ENCODE measurements around the gene CD44.
"Not testable (repeated sequence)": the region's sequence is repeated elsewhere in the genome, so short reads cannot be mapped to it uniquely, and the experiment has no call there.

CD44 gene

DNA sequence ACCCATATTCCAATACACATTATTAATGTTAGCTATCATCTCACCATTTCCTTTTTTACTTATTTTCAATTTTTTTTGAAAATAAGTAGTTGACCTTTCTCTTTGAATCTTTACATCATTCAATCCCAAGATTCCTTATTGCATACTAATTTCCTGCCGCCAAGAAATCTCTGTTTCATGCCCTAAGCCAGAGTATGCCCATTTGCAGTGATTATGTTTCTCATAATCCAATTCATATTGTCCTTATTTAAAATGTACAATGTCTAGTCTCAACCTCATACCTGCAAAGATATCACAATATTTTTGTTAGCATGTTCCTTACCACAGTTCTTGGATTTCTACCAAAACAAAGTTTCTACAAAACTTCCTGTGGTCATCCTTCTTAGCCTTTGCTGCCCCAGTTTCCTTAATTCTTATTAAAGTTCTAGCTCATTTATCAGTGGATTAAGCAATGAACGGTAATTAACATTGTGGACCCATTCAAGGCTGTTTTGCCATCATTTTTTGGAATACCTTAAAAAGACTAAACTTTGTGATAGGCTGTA is 75.3 kb downstream of the CD44 start:
- no peak for DNase-seq (ENCODE audit: low read depth)

GRCh38 chr11:35214792-35215193 is 75.8 kb downstream of the CD44 start:
- peak; percentile 97 for DNase-seq (ENCODE audit: low read depth)

- DNase-seq (ENCODE audit: low read depth): peak; percentile 33
These were observed 77.0 kb downstream of the CD44 start for GRCh38 chr11:35215945-35216344.

- no peak for DNase-seq (ENCODE audit: low read depth)
These were observed 78.1 kb downstream of the CD44 start for GRCh38 chr11:35216962-35217678.

- DNase-seq (ENCODE audit: low read depth): peak; percentile 70
These were observed 80.0 kb downstream of the CD44 start for GRCh38 chr11:35218956-35219355.

DNA sequence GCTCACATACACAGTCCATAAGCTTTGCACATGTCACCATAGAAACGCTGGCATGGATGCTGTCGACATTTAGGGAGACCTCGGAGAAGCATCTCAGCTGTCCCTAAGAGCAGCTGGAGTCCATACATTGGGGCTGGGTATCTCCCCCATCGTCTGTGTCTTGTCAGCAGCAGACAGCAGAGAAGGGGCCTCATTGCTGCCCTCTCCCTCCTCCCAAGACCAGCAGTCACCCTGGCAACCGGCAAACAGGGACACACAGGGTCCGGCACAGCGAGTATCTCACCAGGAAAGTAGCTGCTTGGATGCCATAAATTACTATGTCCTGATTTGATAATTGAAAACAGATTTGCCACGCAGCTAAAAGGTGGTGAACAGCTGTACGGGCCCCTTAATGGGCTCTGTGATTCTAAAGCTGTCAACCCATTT is 84.4 kb downstream of the CD44 start:
- peak; percentile 78 for DNase-seq (ENCODE audit: low read depth)

- no peak for DNase-seq (ENCODE audit: low read depth)
These were observed 85.0 kb downstream of the CD44 start for GRCh38 chr11:35223991-35224390.

DNA sequence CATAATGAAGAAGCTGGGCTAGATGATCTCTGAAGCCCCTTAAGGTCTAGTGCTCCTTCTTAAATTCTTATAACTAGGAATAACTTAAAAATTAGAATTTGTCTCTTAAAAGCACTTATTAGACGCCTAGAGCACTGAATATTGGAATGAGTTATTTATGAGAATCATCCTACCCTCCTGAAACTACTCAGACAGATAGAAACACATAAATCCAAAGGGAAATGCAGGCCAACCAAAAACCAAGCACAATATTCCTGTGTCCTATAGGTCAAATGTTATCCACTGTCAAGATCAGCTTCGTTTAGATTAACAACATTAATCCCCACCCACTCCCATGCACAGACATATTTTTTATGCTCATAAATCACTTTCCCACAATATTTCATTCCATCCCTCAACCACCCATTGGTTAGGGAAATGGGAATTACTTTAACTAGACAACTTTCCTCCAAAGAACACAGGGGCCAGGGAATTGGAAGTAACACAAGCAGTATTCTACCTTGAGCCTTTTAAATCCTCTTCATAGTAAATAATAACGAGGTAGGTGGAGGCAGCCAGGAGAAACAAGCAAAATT is 87.1 kb downstream of the CD44 start:
- no peak for DNase-seq (ENCODE audit: low read depth)

GRCh38 chr11:35226756-35227155 is 87.8 kb downstream of the CD44 start:
- not testable (repeated sequence) for DNase-seq (ENCODE audit: low read depth)

GRCh38 chr11:35227576-35228327 is 88.8 kb downstream of the CD44 start:
- DNase-seq (ENCODE audit: low read depth): peak; percentile 39

- no peak for DNase-seq (ENCODE audit: low read depth)
These were observed 89.4 kb downstream of the CD44 start for GRCh38 chr11:35228328-35228725.

GRCh38 chr11:35230388-35230787 is 91.4 kb downstream of the CD44 start:
- no peak for DNase-seq (ENCODE audit: low read depth)

DNA sequence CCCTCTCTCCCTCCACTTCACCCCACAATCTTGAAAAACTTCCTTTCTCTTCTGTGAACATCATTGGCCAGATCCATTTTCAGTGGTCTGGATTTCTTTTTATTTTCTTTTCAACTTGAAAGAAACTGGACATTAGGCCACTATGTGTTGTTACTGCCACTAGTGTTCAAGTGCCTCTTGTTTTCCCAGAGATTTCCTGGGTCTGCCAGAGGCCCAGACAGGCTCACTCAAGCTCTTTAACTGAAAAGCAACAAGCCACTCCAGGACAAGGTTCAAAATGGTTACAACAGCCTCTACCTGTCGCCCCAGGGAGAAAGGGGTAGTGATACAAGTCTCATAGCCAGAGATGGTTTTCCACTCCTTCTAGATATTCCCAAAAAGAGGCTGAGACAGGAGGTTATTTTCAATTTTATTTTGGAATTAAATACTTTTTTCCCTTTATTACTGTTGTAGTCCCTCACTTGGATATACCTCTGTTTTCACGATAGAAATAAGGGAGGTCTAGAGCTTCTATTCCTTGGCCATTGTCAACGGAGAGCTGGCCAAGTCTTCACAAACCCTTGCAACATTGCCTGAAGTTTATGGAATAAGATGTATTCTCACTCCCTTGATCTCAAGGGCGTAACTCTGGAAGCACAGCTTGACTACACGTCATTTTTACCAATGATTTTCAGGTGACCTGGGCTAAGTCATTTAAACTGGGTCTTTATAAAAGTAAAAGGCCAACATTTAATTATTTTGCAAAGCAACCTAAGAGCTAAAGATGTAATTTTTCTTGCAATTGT is 92.3 kb downstream of the CD44 start:
- DNase-seq (ENCODE audit: low read depth): no peak

DNA sequence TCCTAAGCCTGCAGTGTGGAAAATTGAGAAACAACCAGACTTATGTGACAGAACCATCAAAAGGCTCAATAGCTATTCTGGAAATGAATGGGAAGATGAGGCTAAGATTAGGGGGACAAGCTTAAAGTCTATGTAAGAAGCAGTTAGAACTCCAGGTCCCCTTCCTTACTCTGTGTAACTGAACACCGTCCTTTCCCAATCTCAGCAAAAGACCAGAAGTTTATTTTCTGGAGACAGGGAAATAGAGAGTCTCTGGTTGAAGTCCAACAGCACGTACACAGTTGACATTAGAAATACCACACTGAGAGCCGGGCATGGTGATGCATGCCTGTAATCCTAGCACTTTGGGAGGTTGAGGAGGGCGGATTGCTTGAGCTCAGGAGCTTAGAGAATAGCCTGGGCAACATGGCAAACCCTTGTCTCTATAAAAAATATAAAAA is 93.9 kb downstream of the CD44 start:
- peak; percentile 25 for DNase-seq (ENCODE audit: low read depth)

DNA sequence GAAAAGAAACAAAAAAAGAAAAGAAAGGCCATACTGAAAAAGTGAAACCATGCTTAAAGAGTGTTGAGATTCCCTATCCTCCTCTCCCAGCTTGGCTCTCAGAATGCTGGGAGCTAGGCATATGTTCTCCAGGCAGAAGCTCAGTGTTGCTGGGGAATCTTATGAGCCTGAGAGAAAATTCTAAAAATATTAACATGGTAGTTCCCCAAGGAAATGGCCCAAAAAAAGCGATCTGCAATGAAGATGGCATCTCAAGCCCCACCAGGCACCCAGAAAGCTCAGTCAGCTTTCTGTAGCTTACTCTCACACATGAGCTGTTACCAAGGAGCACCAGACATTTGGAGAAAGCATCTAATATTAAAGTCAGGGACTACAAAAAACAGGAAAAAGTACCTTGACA is 94.5 kb downstream of the CD44 start:
- DNase-seq (ENCODE audit: low read depth): no peak

- DNase-seq (ENCODE audit: low read depth): no peak
These were observed 95.6 kb downstream of the CD44 start for GRCh38 chr11:35234460-35235156.

- DNase-seq (ENCODE audit: low read depth): no peak
These were observed 96.1 kb downstream of the CD44 start for GRCh38 chr11:35235157-35235468.

DNA sequence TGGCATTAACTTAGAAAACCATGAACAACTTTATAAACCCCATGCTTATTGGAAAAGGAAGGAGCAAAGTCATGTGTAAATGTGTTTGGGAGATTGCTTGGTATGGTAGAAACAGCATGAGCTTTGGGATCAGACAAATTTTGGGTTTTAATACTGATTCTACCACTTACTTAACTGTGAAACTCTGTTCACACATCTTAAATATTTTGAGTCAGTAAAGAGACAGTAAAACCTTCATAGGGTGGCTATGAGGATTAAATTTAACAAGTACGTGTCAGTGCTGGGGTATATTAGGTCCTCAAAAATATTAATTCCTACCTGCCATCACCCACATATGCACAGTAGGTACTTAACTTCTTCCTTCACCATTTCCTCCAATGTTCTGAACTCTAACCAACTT is 96.5 kb downstream of the CD44 start:
- DNase-seq (ENCODE audit: low read depth): no peak

- DNase-seq (ENCODE audit: low read depth): no peak
These were observed 97.1 kb downstream of the CD44 start for GRCh38 chr11:35235936-35236666.

- DNase-seq (ENCODE audit: low read depth): peak; percentile 78
These were observed 97.7 kb downstream of the CD44 start for GRCh38 chr11:35236667-35237003.

DNA sequence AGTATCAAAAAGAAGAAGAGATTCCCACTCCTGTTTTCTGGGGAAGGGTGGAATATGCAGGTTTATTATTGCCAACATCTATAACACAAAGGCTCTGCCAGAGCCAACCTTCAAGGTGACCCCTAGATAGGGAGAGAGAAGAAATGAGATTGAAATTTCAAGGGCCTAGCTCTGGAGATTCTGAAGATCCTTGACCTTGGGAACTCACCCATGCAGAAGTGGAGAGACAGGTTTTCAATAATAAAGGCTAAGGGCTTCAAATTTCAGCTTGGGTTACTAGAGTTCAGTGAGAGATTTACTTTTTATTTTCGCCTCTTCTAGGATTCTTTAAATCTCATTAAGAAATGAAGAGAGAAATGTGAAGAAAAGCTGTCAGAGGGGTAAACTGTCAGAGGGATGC is 98.4 kb downstream of the CD44 start:
- DNase-seq (ENCODE audit: low read depth): no peak

Data from EH (cell line).